GM12872 (cell line): ENCODE data around the gene PTK6.
A peak's percentile ranks its signal among the peaks of the same experiment; 100 is the strongest.

Source experiments
- CTCF ChIP-seq: IDR thresholded peaks from 3 replicates; pipeline ENCODE4 v1.5.1; 2011; ENCODE audit warnings: low read depth, mild to moderate bottlenecking, low read length, moderate library complexity; ENCODE audit not compliant: insufficient read depth

Gene PTK6

GRCh38 chr20:63518946-63519667 lies 18.1 kb downstream of the PTK6 start:
- no peak for TF ChIP-seq CTCF

DNA sequence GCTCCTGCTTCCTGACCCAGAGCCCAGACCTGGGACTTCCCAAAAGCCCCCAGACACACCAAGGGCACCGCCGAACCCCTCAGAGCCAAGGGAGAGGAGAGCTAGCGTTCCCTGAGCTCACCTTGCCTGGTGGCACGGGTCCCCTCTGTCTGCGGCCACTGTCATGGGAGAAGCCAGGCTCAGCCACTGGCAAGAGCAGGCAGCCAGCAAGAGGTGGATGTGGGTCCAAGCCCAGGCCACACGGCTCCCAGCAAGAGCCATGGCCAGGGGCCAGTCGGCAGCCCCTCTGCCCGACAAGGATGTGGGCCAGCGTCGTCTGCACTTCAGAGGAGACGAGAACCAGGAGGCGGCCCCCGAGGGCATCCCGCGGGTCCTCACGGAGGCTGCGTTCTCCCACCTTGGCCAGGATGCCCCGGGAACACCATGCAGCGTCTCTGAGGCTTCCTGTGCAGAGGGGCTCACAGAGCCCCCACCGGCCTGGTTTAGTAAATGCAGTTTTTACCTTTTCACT lies 18.8 kb downstream of the PTK6 start:
- 0 out of 3 replicates have a peak, but pooled peaks have one; percentile 11 for TF ChIP-seq CTCF

DNA sequence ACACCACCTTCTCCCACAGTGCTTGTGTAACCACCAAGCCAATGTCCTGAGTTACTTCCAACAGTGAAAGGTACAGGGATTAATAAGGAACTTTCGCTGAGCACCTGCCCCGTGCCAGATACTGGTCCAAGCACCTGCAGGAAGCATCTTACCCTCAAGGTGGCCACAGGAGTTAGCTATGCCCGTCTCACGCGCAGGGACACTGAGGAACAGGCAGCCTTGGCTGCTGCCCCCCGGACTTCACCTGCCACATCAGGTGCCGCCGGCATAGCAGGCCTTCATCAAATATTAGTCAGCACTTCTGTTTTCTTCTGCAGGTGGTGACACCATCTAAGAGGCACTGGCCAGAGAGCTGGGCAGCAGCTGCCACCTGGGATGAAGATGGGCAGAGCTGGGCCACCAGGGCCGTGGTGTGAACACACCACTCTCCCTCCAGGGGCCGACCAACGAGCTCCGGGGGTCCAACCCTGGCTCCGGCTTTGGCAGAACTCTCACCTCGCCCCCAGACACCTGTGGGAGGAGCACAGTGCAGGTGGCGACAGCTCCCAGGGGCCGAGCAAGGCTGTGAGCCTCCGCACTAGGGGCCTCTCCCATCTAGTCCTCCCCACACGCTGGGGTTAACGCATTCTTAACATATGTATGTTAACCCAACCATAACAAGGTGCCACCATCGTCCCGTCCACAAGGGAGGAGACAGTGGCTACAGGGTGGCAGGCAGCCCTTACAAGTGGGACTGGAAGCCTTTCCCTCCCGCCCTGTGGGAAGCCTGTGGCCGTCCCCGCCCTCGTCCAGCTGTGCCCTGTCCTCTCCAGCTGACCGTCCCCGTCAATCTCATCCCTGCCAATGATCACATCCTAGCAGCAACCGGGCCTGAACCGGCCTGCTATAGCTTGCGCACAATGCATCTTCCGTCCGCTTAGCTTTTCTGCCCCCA lies 19.5 kb downstream of the PTK6 start:
- TF ChIP-seq CTCF, result no peak

GRCh38 chr20:63513207-63513606 lies 24.0 kb downstream of the PTK6 start:
- no peak for TF ChIP-seq CTCF

DNA sequence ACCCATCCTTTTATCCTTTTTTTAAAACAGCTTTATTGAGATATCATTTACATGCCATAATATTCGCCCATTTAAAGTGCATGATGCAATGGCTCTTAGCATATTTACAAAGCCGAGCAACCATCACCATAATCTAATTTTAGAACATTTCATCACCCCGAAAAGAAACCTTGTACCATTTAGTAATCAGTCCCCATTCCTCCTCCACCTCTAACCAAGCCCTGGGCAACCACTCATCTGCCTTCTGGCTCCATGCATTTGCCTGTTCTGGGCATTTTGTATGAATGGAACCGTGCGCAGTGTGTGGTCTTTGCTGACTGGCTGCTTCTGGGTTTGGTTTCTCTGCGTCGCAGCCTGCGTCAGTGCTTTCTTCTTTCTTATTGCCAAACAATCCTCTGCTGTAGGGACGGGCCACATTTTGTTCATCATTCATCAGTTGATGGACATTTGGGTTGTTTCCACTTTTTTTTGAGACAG lies 28.1 kb downstream of the PTK6 start:
- no peak for TF ChIP-seq CTCF

DNA sequence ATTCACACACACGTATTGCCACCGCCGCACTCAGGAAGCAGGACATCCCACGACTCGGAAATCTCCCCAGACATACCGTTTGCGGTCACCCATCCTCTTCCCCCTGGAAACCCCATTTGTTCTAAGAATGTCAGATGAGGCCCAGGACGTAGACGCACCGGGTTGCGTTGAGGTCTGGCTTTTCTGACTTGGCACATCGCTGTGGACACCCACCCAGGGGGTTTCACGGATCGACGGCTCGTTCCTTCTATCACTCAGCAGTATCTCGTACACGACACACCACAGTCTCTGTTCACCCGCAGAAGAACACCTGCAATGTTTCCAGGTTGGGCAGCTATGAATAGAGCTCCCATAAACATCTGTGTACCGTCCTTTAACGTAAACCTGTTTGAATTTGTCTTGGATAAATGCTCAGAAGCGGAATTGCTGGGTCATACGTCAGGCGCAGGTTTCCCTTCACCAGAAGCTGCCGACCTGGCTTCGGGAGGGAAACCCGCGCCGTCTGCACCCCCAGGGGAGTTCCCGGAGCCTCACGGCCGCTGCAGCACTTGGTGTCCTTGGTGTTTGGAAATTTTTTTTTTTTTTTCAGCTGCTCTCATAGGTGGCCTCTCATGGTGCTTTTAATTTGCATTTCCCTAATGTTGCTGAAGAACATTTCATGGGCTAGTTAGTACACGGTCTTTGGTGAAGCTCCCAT lies 29.0 kb downstream of the PTK6 start:
- no peak for TF ChIP-seq CTCF
